Hematopoietic multipotent progenitor cell treated with erythropoietin and hydrocortisone succinate and interleukin-3 and kit ligand, for 4 days (in vitro differentiated cells): Measurements from ENCODE around the gene RUNX3.
"Not testable (repeated sequence)": the region's sequence is repeated elsewhere in the genome, so short reads cannot be mapped to it uniquely, and the experiment has no call there.

Source experiments
- DNase-seq: peaks from one replicate; pipeline ENCODE4 v3.0.0-alpha.2; 2015

The RUNX3 gene

DNA sequence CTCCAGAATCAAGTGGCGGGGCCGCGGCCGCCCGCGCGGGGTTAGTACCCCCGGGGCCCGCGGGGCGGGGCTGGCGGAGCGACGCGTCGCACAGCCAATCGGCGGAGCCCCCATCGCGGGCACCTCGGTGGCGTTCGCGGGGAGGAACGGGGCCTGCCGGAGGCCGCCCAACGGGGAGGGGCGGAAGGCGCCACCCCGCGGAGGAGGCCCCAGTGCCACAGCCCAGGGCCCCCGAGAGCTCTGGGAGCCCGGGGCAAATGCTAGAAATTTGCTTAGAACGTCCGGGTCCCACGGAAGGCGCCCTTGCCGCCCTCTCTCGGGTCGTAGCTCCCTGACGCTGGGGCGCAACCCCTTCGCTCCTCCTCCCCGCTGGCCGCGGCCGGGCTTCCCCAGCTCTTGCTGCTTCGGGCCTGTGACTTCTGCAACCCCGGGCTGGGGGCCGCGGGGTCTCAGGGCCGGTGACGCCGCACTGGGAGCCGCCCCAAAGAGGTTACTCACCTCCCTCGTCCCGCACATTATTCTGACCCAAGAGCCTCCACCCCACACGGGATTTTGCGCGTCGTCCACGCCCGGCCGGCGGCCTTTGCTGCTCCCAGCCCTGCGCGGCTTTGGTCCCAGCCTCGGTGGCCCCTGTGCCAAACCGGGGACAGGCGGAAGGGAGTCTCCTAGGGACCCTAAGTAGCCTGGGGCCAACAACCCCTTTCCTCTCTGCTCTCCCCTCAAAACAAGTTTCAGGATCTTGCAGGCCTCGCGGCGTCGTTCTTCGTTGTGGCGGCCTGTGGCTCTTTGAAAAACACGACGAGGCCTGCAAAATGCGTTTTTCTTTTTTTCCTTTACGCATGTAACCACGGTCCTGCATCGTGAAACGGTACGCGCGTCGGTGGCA, at the start of gene RUNX3:
Gene RUNX3, minus strand, starts transcription at position 17 of the 886 bp plus-strand sequence. CDS start 408 bp downstream, outside the sequence.
- DNase-seq = peak; percentile 94

DNA sequence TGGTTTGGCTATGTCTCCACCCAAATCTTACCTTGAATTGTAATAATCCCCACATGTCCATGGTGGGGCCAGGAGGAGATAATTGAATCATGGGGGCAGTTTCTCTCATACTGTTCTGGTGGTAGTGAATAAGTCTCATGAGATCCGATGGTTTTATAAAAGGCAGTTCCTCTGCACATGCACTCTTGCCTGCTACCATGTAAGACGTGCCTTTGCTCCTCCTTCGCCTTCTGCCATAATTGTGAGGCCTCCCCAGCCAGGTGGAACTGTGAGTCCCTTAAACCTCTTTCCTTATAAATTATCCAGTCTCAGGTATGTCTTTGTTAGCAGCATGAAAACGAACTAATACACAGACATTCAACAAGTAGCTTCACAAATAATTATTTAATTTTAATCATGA, 49.2 kb upstream of the RUNX3 start:
- DNase-seq = not testable (repeated sequence)

DNA sequence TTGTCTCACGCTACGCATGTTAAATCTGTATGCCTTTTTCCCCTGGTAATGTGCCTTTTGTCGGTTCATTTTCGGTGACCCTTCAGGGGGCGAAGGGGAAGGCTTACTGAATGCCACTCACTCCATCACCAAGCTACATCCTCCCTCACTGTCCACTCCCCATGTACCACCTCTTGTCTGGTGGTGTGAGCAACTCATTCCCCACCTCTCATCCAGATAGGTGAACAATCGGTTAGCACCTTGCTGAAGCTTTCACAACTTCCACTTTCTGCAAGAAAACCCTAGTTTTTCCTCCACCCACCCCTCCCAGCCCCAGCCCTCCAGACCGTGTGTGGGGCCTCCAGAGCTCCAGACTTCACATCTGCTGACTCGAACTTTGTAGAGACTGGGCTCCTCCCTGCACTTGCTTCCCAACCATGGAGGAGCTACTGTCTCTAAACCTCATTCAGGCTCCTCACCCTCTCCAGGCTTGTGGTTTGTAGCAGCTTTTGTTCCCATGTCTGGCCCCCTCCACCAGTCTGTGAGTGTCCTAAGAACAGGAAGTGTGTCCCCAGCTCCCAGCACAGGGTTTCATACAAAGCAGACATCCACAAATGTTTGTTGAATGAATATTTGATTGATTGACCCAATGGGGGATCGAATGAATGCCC, 48.4 kb upstream of the RUNX3 start:
- DNase-seq = peak; percentile 41

DNA sequence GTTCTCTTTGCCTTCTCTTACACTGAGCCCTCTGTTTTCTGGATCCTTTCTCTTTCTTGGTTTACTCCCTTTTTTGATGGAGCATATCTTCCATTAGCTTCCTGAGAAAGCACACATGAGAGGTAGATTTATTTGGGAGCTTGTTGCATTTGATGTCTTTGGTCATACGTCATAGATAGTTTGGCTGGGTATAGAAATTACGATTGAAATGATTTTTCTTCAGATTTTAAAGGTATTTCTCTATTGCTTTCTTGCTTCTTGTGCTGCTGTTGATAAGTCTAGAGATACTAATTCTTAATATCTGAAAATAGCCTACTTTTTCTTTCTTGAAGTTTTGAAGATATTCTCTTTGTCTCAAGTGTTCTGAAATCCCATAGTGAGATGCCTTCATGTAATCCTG, 45.3 kb upstream of the RUNX3 start:
- DNase-seq = no peak

DNA sequence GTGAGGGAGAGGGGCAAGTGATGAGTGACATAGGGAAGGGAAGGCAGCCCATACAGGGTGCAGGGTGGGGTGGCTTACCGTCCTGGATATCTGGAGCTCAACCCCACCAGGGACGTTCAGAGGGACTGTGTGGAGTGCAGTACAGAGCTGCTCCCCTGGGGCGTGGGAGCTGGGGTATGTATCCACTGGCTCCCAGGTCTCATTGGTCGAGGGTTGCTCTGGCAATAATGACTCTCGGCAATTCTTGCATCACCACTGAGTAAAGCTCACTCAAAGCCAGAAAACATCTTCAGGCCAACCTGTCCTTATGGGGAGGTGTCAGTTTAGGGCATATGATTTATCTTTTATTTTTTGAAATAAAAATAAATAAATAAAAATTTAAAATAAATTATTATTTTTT, 43.2 kb upstream of the RUNX3 start:
- no peak for DNase-seq

DNA sequence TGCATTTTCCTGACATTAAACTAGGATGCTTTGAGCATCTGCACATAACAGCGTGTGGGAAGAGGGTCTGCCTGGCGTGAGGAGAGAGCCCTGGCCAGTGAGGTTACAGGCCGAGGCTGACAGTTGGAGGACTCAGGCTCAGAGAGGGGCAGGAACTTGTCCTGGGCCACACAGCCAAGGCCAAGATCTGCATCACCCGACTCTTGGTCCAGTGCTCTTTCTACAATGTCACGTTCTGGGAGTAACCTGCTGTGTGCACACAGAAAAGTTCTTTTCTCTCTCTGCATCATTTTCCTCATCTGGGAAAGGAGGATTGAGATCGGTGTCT, 42.8 kb upstream of the RUNX3 start:
- DNase-seq = no peak

DNA sequence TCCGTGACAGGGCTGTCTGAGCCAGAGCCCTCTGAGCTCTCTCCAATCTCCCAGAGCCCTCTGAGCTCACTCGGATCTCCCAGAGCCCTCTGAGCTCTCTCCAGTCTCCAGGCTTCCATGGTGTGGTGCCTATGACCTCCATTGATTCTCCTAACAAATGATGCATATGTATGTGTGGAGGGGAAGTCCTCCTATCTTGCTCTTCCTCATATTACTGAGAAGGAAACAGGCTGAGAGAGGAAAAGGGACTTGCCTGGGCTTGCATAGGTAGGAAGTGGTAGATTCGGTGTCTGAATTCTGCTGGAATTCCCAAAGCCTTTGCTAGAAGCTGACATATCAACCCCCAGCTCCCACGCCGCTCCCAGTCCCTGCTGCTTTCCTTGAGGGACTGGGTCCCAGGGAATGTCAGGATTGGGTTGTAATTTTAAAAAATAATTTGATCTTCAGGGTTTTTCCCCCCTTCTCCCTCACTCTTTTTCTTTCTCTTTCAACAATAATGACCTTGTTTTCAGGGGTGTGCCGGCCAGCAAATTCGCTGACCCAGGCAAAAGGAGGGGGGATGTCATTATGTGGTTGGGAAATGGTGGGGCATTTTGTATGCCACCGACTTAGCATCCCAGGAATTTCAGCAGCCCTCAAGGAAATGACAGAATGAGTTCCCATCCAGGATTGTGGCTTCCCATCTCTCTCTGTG, 42.3 kb upstream of the RUNX3 start:
- DNase-seq = no peak

DNA sequence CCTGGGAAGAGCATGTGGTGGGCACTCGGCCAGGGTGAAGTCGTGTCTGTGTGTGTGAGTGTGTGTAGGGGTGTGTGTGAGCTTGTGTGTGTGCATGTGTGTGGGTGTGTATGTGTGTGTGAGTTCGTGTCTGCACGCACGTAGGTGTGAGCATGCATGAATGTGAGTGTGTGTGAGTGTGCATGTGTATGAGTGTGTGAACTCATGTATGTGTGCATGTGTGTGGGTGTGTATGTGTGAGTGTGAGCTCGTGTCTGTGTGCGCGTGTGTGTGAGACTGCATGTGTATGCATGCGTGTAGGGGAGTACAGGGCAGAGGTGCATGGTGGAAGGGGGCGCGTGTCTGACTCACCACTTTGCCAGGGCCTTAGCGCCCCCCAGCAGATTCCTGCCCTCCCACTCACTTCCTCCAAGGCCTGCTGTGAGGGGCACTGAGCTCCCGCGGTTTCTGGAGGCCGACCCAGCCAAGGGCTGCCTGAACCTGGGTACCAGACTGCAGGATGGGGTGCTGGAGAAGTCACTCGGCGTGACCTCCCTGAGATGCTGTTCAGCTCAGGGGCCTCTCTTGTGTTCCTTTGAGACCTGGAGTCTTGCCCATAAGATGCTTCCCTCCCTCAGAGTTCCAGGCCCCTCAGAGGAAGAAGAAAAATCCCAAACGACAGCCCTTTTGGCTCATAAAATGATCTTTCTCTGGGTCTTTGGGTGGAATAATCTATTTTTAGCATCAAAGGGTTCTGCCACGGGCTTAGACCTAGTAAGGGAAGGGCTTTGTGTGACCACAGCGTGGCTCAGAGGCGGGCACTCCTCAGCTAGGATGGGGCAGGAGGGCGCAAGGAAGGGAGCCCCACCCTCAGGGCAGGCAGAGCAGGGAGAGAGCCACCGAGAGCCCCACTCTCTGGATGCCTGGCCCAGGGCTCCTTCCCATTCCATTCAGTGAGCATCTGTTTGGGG, 41.1 kb upstream of the RUNX3 start:
- DNase-seq = no peak

DNA sequence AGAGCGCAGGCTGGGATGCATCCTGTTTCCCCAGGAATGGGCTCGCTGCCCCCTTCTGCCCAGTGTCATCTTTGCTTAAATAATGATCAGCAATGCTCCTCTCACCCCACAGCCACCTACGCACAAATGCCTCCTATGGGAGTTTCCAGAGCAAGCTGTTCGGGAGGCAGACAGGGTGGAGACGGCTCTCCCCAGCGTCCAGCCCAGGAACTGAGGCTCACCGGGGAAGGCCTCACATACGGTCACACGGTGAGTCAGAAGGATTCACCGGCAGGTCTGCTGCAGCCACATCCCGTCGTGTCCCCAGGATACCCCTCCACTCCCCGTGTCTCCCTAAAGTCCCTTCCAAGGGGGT, 40.3 kb upstream of the RUNX3 start:
- DNase-seq = no peak

DNA sequence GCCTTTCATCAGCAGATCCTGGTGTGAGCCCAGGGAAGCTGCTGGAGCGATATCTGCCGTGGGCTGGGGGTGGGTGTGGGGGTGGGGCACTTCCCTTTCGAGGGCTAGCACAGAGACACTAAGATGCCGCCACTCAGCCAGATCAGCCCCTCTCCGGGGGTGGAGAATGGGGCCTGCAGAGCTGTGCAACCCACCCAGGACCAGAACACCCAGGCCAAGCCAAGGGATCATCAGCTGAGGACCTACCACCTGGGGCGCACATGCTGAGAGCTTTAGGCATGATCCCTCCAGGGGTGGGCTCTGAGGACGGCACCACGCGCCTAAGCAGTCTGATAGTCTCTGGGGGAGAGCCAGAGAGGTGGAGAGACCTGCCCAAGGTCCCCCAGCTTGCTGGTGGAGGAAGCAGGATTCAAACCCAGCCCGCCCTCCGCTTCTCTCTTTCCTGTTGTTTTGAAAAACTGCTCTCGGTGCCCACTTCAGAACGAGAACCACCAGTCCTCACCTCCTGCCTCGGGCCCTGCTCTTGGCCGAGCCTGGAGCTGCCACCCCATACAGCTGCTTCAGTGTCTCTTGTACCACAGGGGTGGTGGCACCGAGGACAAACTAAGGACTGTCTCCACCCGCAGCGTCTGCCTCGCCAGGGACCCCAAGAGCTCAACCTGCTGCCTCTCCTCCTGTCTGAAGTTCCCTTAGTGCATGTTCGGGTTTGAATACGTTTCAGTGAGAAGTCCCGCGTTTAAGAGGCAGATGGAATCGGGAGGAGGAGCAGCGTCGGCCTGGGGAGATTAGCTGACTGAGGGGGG, 39.7 kb upstream of the RUNX3 start:
- no peak for DNase-seq

DNA sequence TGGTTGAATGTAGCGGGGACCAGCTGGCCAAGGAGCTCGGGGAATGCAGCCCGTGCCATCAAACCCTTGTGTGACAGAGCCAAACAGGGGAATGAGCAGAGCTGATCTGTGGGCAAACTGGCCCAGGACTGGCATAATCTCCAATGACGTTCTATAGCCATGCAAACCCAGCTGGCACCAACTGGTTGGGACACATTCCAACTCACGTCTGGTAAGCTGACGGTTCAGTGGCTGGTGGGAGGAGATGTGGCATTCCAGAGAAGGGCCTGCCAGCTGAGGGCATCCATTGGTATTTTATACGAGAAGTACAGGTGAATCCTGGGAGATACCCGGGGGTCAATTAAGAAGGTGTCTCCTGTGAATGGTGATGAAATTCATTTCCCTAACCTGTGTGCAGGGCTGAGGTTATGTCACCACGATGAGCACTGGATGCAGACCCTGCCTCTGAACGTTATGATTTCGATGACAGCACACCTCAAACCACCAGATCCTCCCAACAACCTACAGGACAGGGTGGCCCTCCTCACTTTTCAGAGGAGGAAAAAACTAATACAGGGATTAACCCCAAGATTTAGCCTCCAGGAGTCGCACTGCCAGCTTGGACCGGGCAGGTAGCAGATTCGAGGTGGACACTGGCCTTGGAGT, 39.0 kb upstream of the RUNX3 start:
- DNase-seq = no peak

DNA sequence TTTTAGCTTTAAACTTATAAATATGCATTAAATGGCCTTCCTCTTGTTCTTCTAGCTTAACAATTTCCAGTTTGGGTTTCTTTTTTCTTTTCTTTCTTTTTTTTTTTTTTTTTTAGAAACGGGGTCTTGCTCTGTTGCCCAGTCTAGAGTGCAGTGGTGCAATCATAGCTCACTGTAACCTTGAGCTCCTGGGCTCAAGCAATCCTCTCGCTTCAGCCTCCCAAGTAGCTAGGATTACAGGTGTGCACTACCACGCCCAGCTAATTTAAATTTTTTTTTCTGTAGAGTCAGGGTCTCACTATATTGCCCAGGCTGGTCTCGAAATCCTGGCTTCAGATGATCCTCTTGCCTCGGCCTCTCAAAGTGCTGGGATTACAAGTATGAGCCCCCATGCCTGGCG, 37.9 kb upstream of the RUNX3 start:
- no peak for DNase-seq

DNA sequence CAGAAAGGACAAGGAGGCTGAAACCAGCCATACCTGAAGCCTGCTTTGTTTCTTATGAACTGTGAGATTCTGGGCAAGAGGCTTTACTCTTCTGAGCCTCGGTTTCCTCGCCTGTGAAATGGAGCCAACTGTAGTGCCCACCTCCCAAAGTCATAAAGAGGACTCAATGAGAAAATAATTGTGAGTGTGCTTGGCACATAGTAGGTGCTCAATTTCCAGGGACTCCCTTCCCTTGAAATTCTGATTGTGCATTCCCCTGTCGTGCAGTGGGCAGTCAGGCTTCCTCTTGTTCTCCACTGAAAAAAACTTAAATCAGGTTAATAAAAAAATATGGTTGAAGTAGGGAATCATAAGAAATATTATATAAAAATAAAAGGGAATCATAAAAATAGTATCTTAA, 37.5 kb upstream of the RUNX3 start:
- no peak for DNase-seq

DNA sequence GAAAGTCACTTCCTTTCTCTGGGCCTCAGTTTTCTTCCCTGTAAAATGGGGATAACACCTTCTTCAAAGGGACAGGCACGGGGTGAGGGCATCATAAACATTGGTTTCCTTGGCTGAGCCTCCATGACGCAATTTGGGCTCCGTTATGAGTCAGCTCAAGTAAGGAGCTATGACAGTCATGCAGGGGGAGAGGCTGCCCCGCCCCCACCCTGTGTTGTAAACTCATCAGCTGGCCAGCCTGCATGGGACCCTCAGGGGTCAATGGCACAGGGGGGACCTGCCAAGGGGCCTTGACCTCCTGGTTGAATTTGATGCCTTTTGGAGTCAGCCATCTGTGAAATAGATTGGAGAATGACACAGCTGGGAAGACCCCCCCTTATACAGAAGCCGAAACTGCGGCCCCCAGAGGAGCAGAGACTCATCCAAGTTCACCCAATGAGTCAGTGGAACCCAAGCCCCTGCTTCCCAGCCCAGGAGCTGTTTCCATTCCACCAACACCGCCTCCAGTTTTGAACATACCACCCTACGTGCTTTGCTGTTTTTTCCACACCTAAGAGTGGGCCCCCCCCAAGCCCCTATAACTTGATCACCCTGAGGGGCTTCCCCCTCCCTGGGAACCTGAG, 36.8 kb upstream of the RUNX3 start:
- DNase-seq = peak; percentile 60

DNA sequence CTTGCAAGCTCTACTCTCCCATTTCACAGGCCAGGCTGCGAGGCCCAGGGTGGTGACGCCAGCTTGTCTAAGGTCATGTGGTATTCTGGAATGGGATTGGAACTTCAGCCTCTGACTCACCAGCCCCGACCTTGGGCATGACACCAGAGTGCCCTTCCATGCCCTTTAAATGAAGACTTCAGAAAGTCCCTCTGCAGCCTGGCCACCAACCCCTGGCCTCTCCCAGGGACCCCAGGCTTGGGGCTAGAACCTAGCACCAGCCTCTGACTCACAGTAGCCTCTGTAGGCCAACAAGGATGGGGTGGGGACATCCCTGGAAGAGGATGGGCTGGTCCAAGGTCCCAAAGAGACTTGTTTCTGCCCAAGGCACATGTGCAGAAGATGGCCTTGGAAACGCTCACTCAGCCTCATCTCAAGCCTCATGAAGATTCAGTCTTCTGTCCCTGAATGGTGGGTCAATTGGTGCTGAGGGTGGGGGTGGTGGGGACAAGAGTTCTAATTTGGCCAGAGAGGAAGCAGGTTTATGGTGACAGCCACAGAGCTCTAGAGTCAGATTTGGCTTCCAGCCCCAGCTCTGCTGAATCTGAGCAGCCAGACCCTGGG, 36.1 kb upstream of the RUNX3 start:
- DNase-seq = no peak

DNA sequence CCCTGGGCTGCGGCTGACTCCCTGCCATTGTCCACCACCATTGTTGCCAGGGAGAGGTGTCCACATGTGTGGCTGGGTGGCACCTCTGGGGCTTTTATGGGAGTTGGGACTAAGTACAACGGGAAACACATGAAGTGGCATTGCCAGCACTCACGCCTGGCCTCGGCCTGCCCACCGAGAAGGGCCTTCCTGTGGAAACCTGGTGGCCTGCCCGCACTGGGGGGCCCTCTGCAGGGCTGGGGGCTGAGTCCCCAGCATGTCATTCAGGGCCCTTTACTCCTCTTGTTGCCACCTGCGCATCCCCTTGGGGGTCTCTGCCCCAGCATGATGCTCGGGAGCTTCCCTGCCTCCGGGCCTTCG, 35.5 kb upstream of the RUNX3 start:
- DNase-seq = no peak

DNA sequence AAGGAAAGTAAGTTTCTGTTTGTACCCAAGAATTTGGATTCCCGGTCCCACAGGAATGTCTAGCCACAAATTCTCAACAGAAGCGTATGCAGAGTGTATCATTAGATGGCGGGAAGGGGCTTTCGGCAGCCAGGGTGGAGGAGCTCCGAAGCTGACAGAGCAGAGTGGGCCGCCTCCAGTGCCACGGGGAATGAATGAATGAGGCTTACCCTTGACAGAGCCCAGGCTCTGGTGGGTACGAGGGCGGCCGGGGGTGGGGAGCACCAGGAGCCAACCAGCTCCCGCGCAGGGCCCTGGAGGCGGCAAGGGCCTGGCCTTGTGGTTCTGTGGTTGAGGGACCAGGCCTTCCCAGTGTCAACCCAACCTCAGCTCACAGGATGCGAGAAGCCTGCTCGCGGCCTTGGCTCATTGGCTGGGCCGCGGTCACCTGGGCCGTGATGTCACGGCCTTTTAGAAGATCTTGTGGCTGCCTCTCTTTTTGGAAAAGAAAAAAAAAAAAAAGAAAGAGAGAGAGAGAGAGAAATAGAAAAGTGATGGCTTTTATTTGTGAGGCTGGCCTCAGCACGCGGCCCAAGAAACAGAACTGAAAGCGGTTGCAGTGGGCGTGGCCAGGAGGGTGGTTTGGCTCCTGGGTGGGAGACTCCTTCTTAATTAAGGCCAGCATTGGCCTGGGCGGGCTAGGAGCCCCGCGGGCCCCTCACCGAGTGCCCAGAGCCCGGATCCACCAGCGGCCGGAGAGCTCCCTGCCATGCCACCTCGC, 34.9 kb upstream of the RUNX3 start:
- peak; percentile 76 for DNase-seq

DNA sequence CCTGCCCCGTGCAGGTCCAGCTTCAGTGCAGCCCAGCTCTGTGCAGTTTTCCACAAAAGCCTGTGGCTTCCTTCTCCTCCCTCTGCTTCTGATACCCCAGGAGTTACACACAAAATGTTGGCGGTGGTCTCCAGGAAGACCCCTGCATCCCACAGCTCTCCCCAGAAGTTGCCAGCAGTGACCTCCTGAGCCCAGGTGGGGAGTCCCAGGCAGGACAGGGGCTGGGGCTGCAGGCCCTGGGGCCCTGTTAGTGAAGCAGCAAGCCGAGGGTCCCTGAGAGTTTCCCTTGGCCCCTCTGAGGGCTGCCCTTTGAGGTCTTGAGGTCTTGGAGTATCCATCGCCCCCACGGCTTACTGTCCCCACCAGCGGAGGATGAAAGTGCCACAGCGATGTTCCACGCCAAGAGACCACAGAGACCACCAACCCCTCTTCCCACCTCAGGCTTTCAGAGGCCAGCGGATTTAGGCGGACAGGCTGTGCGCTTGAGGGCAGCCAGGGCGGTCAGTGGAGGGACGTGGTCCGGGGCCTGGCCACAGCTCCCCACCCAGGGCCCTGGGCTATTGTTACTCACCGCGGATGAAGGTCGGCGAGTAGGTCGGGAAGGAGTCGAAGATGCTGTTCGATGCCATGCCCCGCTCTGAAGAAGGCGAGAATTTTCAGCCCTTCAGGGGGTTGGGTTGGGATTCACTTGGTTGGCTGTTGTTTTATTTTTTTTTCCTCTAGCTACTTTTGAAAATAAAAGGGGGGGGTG, 34.0 kb upstream of the RUNX3 start:
- no peak for DNase-seq
